Measurements from ENCODE around the gene FAM53B.
"Not testable (repeated sequence)": the region's sequence is repeated elsewhere in the genome, so short reads cannot be mapped to it uniquely, and the experiment has no call there.

FAM53B gene

DNA sequence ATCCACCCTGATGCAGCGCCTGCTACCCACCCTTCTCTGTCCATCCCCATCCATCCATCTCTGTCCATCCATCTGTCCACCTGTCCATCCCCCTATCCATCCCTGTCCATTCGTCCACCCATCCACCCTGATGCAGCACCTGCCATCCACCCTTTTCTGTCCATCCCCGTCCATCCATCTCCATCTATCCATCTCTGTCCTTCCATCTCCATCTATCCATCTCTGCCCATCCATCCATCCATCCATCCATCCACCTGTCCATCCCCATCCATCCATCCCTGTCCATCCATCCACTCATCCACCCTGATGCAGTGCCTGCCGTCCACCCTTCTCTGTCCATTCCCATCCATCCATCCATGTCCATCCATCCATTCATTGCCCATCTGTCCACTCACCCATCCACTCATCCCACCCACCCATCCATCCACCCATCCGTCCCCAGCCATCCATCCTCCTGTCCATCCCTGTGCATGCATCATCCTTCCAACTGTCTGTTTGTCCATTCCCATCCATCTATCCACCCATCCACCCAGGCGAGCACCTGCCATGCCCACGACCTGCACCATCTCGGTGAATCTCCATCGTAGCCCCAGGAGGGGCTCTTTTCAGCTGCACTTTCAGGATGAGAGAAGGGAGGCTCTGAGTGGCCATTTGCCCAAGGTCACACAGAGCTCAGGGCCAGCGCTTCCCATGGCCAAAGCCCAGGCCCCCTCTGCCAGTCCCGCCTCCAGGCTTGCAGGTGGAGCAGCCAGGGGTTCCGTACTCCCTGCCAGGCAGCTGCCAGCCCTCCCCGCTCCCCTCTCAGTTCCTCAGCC, 145.2 kb downstream of the FAM53B start:
- no peak for DNase-seq (ENCODE audit: low spot score)

GRCh38 chr10:124598196-124598595, 146.0 kb downstream of the FAM53B start:
- no peak for DNase-seq (ENCODE audit: low spot score)

DNA sequence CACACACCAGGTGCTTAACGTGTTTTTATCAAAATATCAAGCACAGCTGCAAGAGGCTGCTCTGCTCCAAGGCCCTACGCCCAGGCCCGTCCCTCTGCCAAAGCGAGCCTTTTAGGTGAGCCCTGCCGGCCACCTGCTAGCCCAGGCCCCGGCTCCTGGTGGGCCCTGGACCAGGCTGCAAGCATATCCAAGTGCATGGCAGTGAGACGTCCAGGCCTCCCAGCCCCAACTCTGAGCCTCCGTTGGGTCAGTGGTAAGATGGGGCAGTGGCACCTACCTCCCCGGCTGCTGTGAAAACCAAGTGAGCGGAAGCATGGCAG, 146.4 kb downstream of the FAM53B start:
- no peak for DNase-seq (ENCODE audit: low spot score)

DNA sequence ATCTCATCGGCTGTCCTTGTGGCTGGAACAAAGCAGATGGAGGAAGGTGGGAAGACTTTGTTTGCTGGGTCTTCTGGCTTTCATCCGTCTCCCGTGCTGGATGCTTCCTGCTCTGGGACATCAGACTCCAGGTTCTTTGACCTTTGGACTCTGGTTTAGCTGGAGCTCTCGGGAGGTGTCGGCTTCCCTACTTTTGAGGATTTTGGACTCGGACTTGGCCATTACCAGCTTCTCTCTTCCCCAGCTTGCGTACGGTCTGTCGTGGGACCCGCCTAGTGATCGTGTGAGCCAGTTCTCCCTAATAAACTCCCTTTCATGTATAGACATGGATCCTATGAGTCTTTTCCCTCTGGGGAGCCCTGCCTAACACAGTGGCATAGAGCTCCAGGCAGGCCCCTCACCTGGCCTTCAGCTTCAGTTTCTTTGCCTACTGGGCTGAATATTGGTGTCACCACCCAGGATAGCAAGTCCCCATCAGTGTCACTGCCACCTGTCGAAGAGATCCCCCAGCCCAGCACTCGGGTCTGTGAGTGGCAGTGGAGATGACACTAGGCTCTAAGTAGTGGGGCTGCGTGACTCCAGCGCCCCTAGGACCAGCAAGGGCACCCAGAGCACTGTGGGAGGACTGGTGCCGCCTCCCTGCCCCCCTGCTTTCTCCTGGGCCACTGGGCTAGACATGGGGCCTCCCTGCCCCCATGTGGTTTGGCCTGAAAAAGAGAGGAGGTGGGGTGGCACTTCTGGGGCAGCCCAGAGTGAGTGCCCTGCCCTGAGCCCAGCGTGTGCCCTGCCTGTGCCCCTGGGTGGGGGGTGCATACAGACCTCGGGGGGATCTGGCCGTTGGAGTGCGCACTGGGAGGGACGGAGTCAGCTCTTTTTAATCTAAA, 147.0 kb downstream of the FAM53B start:
- DNase-seq (ENCODE audit: low spot score) = no peak

- DNase-seq (ENCODE audit: low spot score) = no peak
Observed at GRCh38 chr10:124596116-124596785, 147.9 kb downstream of the FAM53B start.

GRCh38 chr10:124595143-124595883, 148.9 kb downstream of the FAM53B start:
- no peak for DNase-seq (ENCODE audit: low spot score)

DNA sequence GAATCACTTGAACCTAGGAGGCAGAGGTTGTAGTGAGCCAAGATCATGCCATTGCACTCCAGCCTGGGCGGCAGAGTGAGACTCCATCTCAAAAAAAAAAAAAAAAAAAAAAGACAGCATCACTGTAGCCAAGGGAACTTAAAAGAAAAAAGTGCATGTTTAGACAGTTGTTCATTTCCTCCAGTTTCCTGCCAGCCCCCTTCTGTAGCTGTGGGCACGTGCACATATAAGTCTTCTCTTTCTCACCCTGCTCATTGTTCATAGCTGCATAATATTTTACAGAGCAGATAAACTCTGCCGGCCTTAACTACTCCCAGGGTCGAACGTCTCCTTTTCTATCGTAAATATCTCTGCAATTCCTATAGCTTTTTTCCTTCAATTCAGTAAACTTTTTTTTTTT, 149.9 kb downstream of the FAM53B start:
- DNase-seq (ENCODE audit: low spot score) = no peak

GRCh38 chr10:124593431-124593985, 150.7 kb downstream of the FAM53B start:
- DNase-seq (ENCODE audit: low spot score) = no peak

DNA sequence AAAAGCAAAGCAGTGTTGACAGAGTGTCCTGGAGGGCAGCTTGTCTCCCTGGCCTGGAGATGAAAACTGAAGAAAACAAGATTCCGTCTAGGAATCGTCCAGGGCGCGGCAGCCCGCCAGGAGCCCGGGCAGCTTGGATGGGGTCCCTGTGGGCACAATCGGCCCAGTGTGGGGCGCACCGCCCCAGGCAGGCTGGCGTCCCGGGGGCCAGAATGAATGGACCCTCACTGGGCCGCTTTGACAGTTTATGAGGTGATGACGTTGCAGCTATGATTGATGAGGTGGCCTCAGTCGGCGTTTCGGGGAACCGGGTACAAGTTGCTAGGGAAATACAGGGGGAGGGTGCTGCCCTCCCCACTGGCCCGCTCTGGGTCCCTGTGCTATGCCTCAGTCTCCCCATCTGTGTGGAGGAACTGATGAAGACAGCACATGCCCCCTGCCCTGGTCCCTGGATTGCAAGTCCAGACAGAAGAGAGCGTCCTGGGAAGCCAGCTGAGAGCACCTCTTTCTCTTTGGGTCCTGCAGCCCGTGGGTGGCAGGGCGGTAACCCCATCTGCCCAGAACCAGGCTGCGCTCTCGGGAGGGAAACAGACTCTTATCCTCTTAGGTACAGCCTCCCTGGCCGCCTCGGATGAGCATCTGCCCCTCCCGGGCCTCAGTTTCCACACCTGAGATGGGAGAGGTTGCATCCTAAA, 151.3 kb downstream of the FAM53B start:
- no peak for DNase-seq (ENCODE audit: low spot score)

DNA sequence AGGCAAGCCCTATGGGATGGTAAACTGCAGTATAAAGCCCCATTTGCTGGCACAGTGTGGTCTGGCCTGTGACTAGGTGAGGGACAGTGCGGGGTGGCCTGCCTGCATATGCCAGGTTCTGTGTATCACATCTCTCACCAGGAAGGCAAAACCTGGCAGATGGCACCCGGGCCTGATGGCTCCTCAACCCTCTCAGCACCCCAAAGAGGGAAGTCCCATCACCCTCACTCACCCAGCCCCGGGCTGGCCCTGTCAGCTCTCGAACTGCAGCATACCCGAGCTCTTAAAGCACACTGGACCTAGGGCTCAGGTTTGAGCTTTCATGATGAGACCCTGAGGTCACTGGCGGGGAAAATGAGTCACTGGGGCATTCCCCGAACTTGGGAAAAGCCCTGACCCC, 152.1 kb downstream of the FAM53B start:
- no peak for DNase-seq (ENCODE audit: low spot score)

GRCh38 chr10:124591123-124591495, 153.1 kb downstream of the FAM53B start:
- DNase-seq (ENCODE audit: low spot score) = no peak

DNA sequence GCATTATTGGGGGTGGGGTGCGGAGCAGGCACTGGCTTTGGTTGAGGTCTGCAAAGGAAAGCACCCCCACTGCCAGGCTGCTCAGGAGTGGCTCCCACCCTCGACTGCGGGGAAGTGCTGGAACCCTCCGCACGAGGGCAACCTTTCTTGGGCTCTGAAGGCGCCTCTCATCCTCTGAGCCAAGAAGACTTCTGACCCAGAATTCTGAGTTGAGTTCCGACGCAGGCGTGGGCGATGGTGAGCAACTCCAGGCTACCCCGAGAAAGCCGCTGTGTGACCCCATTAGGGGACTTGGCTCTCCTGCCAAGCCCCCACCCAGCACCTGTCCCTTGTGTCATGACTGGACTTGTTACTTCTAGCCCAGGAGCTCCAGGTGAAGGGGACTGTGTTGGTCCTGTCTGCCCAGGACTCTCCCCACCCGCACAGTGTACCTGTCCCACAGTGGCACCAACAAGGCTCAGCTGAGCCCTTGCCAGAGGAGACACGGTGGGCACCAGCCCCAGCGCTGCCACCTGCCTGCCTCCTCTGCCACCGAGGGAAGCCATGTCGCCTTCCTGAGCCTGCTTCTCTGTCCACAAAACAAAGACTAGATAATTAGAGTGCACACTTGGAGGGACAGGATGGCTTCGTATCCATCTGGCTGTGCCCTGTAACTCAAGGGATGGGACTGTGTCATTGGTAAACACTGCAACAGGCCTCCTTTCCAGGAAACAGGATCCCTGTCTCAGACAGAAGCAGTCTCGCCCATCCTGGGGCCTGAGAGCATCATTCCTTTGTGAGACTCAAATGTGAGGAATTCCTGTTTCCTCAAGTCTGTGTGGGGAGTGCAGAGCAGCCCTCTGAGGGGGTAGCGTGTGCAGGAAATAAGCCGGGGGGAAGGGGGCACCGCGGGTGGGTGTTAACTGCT, 153.7 kb downstream of the FAM53B start:
- DNase-seq (ENCODE audit: low spot score) = peak; percentile 73

DNA sequence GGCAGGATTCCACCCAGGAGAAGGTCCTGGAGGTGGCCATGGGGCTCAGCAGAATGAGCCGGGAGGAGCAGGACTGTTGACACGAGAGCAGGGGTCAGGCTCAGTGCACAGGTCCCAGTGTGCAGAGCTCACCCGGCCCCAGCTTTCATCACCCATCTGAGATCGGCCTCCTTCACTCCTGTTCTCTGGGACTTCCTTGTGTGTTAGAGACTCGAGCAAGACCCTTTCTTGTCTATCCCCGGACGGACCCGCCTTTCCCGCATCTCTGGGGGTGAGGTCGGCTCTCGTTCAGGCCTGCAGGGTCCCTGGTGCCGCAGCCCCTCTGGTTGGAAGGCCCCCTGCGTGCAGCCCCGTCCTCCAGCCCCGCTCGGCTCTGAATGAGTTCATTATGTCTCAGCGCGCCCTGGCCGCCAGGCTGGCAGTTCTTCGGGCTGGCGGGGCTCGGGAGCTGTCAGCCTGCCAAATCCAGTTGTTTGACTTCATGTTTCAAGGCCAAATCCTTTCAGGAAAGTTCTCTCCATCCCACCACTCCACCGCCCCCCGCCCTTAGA, 154.6 kb downstream of the FAM53B start:
- peak; percentile 87 for DNase-seq (ENCODE audit: low spot score)

GRCh38 chr10:124588736-124589490, 155.3 kb downstream of the FAM53B start:
- DNase-seq (ENCODE audit: low spot score) = peak; percentile 75

- DNase-seq (ENCODE audit: low spot score) = not testable (repeated sequence)
Observed at GRCh38 chr10:124588341-124588735, 155.8 kb downstream of the FAM53B start.

DNA sequence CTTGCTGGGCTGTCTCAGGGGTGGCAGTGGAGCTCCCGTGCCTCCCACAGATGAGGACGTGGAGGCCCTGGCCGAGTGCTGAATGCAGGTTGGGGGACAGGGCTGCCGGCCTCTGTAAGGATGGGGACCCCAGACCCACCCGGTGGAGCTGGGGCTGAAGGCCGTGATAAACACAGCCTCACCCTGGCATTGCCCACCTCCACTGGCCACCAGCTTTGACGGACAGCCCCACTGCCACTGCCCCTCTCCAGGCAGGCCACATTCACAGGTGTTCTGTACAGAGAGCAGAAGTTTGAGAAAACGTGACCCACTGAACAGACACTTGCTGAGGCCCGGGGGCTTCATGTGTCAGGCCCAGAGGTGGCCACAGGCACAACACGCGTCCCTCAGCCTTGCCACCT, 156.4 kb downstream of the FAM53B start:
- no peak for DNase-seq (ENCODE audit: low spot score)

DNA sequence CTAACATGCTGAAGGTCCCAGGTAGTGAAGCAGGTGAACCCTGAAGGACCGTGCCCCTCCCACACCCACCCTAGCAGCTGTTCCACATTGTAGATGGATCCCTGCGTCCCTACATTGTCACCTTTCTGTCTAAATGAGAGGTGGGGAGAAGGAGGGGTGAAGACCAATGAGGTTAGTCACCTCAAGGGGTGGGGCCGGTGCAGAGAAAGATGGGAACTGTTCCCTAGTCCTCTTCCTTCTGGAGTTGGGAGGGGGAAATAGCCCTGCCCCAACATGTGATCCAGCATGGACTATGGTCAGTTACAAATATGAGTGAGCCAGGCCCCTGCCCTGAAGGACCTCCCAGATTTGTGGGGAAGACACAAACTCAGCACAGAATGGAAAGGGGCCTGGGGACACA, 158.0 kb downstream of the FAM53B start:
- no peak for DNase-seq (ENCODE audit: low spot score)

- DNase-seq (ENCODE audit: low spot score) = no peak
Observed at GRCh38 chr10:124579011-124579399, 165.2 kb downstream of the FAM53B start.
